PC-9 (cell line): Measurements from ENCODE around the gene SLC52A3.

ENCODE experiments used
- EZH2 ChIP-seq: fragments of 200-600 bp; sonication (generic); IDR thresholded peaks from 2 replicates; pipeline ENCODE4 v1.8.0; 2017; ENCODE audit warnings: antibody characterized with exemption, low read depth
- TF ChIP-seq, protein P1 (sequence below): fragments of 200-600 bp; sonication (generic); conservative IDR thresholded peaks from 2 replicates; pipeline ENCODE4 v1.6.1; 2017; ENCODE audit warnings: mixed run types, antibody characterized with exemption, mild to moderate bottlenecking, moderate library complexity

DNA sequence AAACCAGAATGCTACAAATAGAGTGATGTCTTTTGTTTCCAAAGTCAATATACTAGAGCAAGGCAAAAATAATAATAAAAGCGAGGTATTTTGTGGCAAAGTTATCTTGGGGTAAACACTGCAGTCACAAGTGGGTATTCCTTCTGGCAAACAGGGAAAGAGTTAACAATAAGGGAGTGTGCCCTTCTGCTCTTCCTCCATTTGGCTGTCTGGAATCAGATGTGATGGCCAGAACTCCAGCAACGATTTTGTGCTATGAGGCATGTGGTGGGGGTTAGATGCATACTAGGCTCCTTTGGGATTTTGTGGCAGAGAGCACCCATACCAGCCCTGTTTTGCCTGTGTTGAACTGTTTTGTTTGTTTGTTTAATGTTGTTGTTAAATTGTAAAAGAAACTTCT, 2.4 kb upstream of the SLC52A3 start:
- TF ChIP-seq, protein P1, sequence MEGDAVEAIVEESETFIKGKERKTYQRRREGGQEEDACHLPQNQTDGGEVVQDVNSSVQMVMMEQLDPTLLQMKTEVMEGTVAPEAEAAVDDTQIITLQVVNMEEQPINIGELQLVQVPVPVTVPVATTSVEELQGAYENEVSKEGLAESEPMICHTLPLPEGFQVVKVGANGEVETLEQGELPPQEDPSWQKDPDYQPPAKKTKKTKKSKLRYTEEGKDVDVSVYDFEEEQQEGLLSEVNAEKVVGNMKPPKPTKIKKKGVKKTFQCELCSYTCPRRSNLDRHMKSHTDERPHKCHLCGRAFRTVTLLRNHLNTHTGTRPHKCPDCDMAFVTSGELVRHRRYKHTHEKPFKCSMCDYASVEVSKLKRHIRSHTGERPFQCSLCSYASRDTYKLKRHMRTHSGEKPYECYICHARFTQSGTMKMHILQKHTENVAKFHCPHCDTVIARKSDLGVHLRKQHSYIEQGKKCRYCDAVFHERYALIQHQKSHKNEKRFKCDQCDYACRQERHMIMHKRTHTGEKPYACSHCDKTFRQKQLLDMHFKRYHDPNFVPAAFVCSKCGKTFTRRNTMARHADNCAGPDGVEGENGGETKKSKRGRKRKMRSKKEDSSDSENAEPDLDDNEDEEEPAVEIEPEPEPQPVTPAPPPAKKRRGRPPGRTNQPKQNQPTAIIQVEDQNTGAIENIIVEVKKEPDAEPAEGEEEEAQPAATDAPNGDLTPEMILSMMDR = no peak
- no peak for TF ChIP-seq EZH2
